ENCODE measurements around the gene TGDS.

TGDS gene

GRCh38 chr13:94560116-94560515, 35.8 kb downstream of the TGDS start:
- TF ChIP-seq CTCF (conservative IDR thresholded peaks at IDR 0.05; ENCODE audit: low read depth, low read length), result no peak
- H3K4me3 ChIP-seq (ENCODE audit: low read length), result no peak overlapping the region
- DNase-seq (ENCODE audit: low read depth), result no peak

GRCh38 chr13:94559222-94559795, 36.6 kb downstream of the TGDS start:
- no peak for TF ChIP-seq CTCF (conservative IDR thresholded peaks at IDR 0.05; ENCODE audit: low read depth, low read length)
- DNase-seq (ENCODE audit: low read depth), result no peak
- no peak overlapping the region for H3K4me3 ChIP-seq (ENCODE audit: low read length)

- no peak for DNase-seq (ENCODE audit: low read depth)
- H3K4me3 ChIP-seq (ENCODE audit: low read length), result no peak overlapping the region
- no peak for TF ChIP-seq CTCF (conservative IDR thresholded peaks at IDR 0.05; ENCODE audit: low read depth, low read length)
Observed at GRCh38 chr13:94558716-94559115, 37.2 kb downstream of the TGDS start.

DNA sequence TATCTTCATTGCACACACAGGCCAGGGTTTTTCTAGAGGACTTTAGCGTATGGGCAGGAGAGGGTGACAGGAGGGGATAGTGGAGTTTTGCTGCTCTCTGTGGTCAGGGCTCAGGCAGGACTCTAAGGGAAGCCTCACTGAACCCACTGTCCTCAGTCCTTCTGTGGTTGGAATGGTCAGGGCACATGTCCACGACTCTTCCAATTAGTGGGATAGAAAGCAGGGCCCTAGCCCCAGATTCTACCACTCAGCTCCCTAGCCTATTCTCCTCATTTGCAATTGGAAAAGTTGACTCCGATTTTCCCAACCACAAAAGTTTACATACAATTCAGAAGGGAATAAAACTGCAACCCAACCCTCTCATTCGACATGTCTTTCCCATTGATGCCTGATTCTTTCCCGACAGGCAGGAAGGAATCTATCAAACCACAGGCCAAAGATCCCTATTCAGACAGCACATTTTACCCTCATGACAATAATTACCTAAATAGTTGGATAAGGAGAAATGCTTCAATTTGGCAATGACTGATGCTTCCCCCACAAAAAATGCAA, 38.2 kb downstream of the TGDS start:
- DNase-seq (ENCODE audit: low read depth), result no peak
- H3K4me3 ChIP-seq (ENCODE audit: low read length), result no peak overlapping the region
- no peak for TF ChIP-seq CTCF (conservative IDR thresholded peaks at IDR 0.05; ENCODE audit: low read depth, low read length)

DNA sequence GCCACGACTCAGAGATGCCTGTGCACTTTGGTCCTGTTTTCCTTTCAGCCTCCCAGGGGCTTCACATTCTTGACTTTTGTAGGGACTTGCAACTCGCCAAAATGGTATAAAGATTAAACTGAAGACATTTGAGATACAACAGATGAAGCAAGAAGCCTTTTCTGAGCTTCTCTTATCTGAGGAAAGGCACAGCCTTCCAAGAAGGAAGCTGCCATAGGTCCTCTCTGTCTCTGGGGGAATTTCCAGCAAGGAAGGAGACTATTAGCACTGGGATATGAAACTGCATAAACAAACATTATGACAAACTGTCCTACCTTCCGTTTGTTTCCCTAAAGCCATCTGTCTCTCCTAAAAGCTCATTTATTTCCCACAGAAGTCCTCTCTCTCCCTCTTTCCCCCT, 39.3 kb downstream of the TGDS start:
- no peak overlapping the region for H3K4me3 ChIP-seq (ENCODE audit: low read length)
- no peak for TF ChIP-seq CTCF (conservative IDR thresholded peaks at IDR 0.05; ENCODE audit: low read depth, low read length)
- no peak for DNase-seq (ENCODE audit: low read depth)

GRCh38 chr13:94556041-94556440, 39.9 kb downstream of the TGDS start:
- no peak for TF ChIP-seq CTCF (conservative IDR thresholded peaks at IDR 0.05; ENCODE audit: low read depth, low read length)
- H3K4me3 ChIP-seq (ENCODE audit: low read length), result no peak overlapping the region
- DNase-seq (ENCODE audit: low read depth), result no peak

DNA sequence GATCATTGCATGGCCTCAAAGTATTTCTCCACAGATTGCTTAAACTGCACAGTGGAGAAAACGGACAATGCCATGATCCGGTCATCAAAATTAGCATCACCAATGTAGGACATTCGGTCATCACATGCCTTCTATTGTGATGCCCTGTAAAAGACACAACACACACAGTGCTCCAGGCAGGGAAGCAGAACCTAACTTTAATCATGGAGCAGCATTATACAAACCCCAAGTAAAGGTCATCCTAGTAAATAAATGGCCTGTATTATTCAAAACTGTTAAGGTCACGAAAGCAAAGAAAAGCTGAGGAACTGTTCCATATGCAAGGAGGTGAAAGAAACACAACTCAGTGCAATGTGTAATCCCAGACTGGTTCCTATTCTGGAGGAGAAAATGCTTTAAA, 42.2 kb downstream of the TGDS start:
- no peak for TF ChIP-seq CTCF (conservative IDR thresholded peaks at IDR 0.05; ENCODE audit: low read depth, low read length)
- no peak for DNase-seq (ENCODE audit: low read depth)
- no peak overlapping the region for H3K4me3 ChIP-seq (ENCODE audit: low read length)

All from retinal pigment epithelial cell (primary cell).